Mesodermal cell (in vitro differentiated cells): Measurements from ENCODE around the gene PTPRK.

Experiments used
- H3K27ac ChIP-seq: 2 replicates; pipeline ENCODE4 v1.7.0; 2013; ENCODE audit warnings: mild to moderate bottlenecking, low read depth, low read length, moderate library complexity; ENCODE audit not compliant: severe bottlenecking
- H3K36me3 ChIP-seq: 2 replicates; pipeline ENCODE4 v1.7.1; 2013; ENCODE audit warnings: mild to moderate bottlenecking, low read length, moderate library complexity; ENCODE audit not compliant: control insufficient read depth, insufficient read depth
- H3K4me1 ChIP-seq: one replicate; pipeline ENCODE4 v1.7.1; 2013; ENCODE audit warnings: mild to moderate bottlenecking, low read length; ENCODE audit not compliant: insufficient read depth, control insufficient read depth, poor library complexity, severe bottlenecking
- H3K4me3 ChIP-seq: 2 replicates; pipeline ENCODE4 v1.7.0; 2013; ENCODE audit warnings: low read length, control low read depth, mild to moderate bottlenecking; ENCODE audit not compliant: insufficient read depth, poor library complexity, severe bottlenecking; ENCODE audit errors: extremely low read depth
- H3K9me3 ChIP-seq: 2 replicates; pipeline ENCODE4 v1.7.1; 2013; ENCODE audit warnings: mild to moderate bottlenecking, low read length, moderate library complexity; ENCODE audit not compliant: control insufficient read depth
- WGBS, 2 experiments: methylation state at CpG; one replicate each; pipeline ENCODE4 v1.1.5; 2013; ENCODE audit warnings: missing lambda C conversion rate in 2 of 2; ENCODE audit not compliant: insufficient coverage in 2 of 2; 5-methylcytosine and 5-hydroxymethylcytosine counted together

PTPRK gene

GRCh38 chr6:128516514-128516898 lies 3.9 kb downstream of the PTPRK start:
- no peaks in the 10 kb centered on the region for H3K36me3 ChIP-seq
- H3K4me3 ChIP-seq: no peak overlapping the region
- H3K4me1 ChIP-seq: peaks cover 21% of the 10 kb centered on the region
- no CpG with 5 or more reads among the region's 1 CpG for WGBS, 2 experiments
- peak overlapping the region; percentile 18 for H3K27ac ChIP-seq
- no peaks in the 10 kb centered on the region for H3K9me3 ChIP-seq

GRCh38 chr6:128515550-128516513 lies 4.6 kb downstream of the PTPRK start:
- Histone ChIP-seq H3K9me3 (no peaks in the 10 kb centered on the region), H3K36me3 (no peaks in the 10 kb centered on the region), H3K4me1 (peaks cover 24% of the 10 kb centered on the region), H3K27ac (peak overlapping the region; percentile 18), H3K4me3 (no peak overlapping the region)
- 80 to 93% methylated on average over 1 to 4 of the region's 6 CpGs for WGBS, 2 experiments

- Histone ChIP-seq H3K36me3 (no peaks in the 10 kb centered on the region), H3K9me3 (no peaks in the 10 kb centered on the region), H3K27ac (no peak overlapping the region), H3K4me3 (no peak overlapping the region), H3K4me1 (peaks cover 34% of the 10 kb centered on the region)
- no CpG with 5 or more reads among the region's 3 CpGs for WGBS, 2 experiments
These were observed 6.5 kb downstream of the PTPRK start for GRCh38 chr6:128513878-128514277.

GRCh38 chr6:128512296-128512695 lies 8.1 kb downstream of the PTPRK start:
- Histone ChIP-seq H3K36me3 (no peaks in the 10 kb centered on the region), H3K4me3 (no peak overlapping the region), H3K27ac (no peak overlapping the region), H3K9me3 (no peaks in the 10 kb centered on the region), H3K4me1 (peaks cover 44% of the 10 kb centered on the region)
- WGBS, 2 experiments: no CpG with 5 or more reads among the region's 2 CpGs

- WGBS, 2 experiments: 86 to 93% methylated on average over 1 to 3 of the region's 5 CpGs
- peaks cover 46% of the 10 kb centered on the region for H3K4me1 ChIP-seq
- no peaks in the 10 kb centered on the region for H3K36me3 ChIP-seq
- H3K9me3 ChIP-seq: no peaks in the 10 kb centered on the region
- no peak overlapping the region for H3K27ac ChIP-seq
- no peak overlapping the region for H3K4me3 ChIP-seq
These were observed 8.9 kb downstream of the PTPRK start for GRCh38 chr6:128511506-128511905.

GRCh38 chr6:128509709-128510108 lies 10.7 kb downstream of the PTPRK start:
- Histone ChIP-seq H3K9me3 (no peaks in the 10 kb centered on the region), H3K4me1 (peaks cover 39% of the 10 kb centered on the region), H3K4me3 (no peak overlapping the region), H3K27ac (no peak overlapping the region), H3K36me3 (no peaks in the 10 kb centered on the region)
- WGBS, 2 experiments: no CpG with 5 or more reads among the region's 1 CpG

- Histone ChIP-seq H3K4me3 (no peak overlapping the region), H3K27ac (no peak overlapping the region), H3K4me1 (peaks cover 36% of the 10 kb centered on the region), H3K36me3 (no peaks in the 10 kb centered on the region), H3K9me3 (no peaks in the 10 kb centered on the region)
- WGBS, 2 experiments: 87 to 94% methylated on average over 9 to 12 of the region's 15 CpGs
These were observed 11.7 kb downstream of the PTPRK start for GRCh38 chr6:128508588-128509296.

GRCh38 chr6:128507337-128508310 lies 12.8 kb downstream of the PTPRK start:
- Histone ChIP-seq H3K27ac (peak overlapping the region; percentile 55), H3K9me3 (no peaks in the 10 kb centered on the region), H3K4me3 (no peak overlapping the region), H3K4me1 (peaks cover 36% of the 10 kb centered on the region), H3K36me3 (peaks cover 4% of the 10 kb centered on the region)
- 87 to 96% methylated on average over 3 to 4 of the region's 5 CpGs for WGBS, 2 experiments

GRCh38 chr6:128505603-128506002 lies 14.8 kb downstream of the PTPRK start:
- Histone ChIP-seq H3K4me1 (peaks cover 33% of the 10 kb centered on the region), H3K9me3 (no peaks in the 10 kb centered on the region), H3K27ac (no peak overlapping the region), H3K36me3 (peaks cover 4% of the 10 kb centered on the region), H3K4me3 (no peak overlapping the region)
- 90% methylated on average over 2 of the region's 2 CpGs; no CpG with 5 or more reads in 1 of the 2 experiments for WGBS, 2 experiments

- Histone ChIP-seq H3K27ac (no peak overlapping the region), H3K4me1 (peaks cover 25% of the 10 kb centered on the region), H3K36me3 (peaks cover 4% of the 10 kb centered on the region), H3K4me3 (no peak overlapping the region), H3K9me3 (no peaks in the 10 kb centered on the region)
- WGBS, 2 experiments: 79 to 89% methylated on average over 2 to 3 of the region's 3 CpGs
These were observed 16.3 kb downstream of the PTPRK start for GRCh38 chr6:128504003-128504654.
